ENCODE data around the gene LLCFC1.

LLCFC1 gene

DNA sequence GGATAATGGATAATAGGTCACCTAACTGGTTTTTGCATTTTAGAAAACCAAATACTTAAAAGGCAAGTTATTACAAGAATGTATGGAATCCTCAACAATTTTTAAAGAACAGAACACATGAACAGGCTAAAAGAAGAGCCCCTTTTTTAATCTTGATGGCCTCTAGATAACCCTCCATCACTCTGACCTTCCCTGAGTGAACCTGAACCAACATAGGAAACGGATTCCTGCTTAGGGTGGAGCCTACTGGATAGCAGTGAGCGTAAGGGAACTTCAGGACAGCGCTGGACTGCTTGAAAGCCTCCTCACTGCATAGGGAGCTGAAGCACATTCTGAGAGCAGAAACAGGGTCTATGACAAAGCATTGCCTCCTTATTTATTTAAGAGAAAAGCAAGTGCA is 26.2 kb upstream of the LLCFC1 start:
- DNase-seq = no peak

- no peak for DNase-seq
These were observed 25.7 kb upstream of the LLCFC1 start for GRCh38 chr7:142913566-142913965.

GRCh38 chr7:142914121-142914520 is 25.2 kb upstream of the LLCFC1 start:
- no peak for DNase-seq

DNA sequence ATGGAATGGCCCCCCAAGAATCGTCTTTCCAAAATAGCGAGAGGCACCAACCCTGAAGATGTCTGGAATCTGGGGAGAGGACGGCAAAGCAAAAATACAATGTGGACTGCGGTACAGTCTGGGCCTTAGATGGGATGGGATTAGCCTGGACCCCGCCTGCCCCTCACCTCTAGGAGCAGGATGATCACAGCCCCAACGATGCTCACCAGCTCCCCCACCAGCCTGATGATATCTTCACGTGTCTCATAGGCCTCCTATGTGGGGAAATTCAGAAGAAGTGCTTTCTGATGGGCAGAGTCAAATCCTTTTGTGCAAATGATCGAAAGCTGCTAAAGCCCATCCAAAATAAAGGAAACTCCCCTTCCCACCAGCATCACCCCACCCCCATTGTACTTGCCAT is 24.0 kb upstream of the LLCFC1 start:
- no peak for DNase-seq

- no peak for DNase-seq
These were observed 22.8 kb upstream of the LLCFC1 start for GRCh38 chr7:142916508-142916907.

DNA sequence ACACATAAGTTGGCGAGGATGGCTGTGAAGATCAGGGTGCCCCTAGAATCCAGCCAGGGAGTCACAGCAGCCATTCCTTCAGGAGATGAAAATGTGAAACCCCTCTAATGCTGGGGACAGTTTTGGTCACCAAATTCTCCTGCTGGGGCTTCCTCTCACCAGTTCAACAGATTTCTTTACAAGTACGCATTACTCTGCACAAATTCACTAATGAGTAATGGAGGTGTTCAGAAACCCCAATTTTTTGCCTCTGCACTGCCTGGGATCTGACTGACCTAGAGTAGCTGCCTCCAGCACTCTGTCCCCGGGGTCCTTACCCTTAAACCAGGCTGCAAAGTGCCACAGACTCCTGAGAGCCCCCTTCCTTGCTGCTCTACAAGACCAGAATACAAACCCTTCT is 21.8 kb upstream of the LLCFC1 start:
- no peak for DNase-seq

- DNase-seq = no peak
These were observed 20.4 kb upstream of the LLCFC1 start for GRCh38 chr7:142918901-142919300.

DNA sequence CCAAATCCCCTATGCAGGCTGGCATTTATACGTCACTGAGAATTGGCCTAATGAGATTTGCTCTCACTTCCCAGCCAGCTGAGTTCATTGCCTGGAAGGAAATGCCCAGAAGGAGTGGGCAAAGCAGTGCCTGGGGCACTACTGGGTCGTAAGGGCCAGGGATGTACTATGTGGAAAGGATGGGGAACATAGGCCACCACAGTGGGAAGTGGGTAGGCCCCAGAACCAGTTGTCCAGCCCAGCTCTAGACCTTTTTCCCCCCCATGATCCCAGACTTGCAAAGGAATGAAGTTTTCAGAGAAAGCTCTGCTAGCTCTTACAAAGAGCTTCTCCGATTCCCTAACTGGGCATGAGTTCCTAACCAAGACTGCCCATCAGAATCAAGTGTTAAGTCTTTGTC is 19.6 kb upstream of the LLCFC1 start:
- no peak for DNase-seq

DNA sequence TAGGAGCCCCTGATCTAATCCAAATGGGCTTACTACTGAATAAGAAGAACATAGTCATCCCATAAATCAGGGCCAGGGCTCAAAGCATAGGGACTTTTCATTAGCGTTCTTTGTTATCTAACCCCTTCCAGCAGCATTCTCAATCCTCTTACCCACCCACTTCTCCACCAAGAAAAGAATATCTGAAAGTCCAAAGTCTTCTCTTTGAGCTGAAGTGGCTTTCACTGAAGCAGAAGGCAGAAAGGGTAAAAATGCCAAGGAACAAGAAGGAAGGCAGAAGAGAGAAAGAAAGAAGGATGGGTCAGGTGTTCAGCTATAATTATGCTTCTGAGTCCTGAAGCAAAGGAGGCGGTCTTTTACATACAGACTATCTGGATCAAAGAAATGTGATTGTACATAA is 15.9 kb upstream of the LLCFC1 start:
- no peak for DNase-seq

DNA sequence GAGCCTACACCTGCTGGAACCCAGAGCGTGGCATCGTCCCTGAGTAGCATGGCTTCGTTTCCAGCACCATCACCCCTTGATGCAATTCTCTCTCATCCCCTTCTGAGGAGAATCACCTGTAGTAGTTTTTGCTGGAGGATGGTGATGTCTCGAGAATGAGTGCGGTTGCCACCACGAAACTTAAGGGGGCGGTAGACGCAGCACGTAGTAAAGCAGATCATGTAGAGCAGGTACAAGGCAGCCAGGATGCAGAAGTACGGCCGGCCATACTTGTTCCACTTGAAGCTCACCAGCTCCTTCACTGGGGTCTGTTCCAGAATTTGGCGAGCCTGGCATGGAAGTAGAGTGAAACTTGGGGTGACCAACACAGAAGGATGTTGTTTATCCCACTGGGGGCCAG is 13.9 kb upstream of the LLCFC1 start:
- no peak for DNase-seq

DNA sequence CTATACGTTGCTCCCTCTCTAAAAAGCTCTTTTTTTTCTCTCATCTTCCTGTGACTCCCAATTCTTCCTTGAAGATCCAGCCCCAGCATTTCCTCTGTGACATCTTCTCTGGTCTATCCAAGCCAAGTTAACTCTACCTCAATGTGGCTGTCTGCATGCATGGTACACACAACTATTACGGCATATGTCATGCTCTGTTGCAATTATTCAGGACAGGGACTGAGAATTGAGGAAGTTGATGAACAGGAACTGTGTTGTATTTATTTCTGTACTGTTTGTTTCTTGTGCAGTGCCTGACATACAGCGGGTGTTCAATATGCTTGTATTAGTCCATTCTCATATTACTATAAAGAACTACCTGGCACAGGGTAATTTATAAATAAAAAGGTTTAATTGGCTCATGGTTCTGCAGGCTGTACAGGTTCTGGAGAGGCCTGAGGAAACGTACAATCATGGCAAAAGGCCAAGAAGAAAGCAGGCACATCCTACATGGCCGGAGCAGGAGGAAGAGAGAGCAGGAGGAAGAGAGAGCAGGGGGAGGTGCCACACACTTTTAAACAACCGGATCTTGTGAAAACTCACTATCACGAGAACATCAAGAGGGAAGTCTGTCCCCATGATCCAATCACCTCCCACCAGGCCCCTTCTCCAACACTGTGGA is 12.1 kb upstream of the LLCFC1 start:
- no peak for DNase-seq

DNA sequence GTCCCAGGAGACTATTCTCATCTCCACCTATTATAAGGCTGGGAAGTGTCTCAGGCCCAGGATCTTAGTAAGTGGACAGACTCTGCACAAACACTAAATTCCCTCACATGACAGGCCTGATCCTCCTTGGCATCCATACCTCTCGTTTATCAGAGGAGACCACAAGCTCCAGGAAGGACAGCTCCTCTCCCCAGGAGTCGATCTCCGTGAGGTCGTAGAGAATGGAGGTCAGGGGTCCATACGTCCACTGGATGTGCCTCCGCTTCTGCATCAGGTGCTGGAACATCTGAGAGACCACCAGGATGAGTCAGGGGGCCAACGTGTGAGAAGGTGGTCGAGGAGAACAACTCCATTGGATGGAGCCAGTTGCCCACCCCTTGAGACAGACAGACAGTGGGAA is 11.3 kb upstream of the LLCFC1 start:
- DNase-seq = no peak

- DNase-seq = no peak
These were observed 9.1 kb upstream of the LLCFC1 start for GRCh38 chr7:142930126-142930730.

- no peak for DNase-seq
These were observed 6.7 kb upstream of the LLCFC1 start for GRCh38 chr7:142932386-142933091.

GRCh38 chr7:142933092-142933475 is 6.2 kb upstream of the LLCFC1 start:
- DNase-seq = no peak

DNA sequence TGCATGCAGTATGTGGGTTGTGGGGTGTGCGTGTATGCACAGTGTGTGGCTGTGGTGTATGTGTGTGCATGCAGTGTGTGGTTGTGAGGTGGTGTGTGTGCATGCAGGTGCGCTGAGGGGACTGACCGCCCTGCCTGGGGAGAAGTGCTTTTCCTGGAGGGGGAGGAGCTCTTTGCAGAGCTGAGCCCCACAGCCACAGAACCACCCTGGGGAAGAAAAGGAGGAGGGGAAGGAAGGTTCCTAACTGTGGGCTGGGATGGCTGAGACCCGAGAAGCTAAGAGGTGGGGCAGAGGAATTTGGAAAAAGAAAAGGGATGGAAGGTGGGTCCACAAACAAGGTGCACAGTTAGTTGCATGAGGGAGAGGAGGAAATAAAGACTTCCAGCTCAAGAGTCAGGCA is 5.7 kb upstream of the LLCFC1 start, which contains the start of gene TRPV5:
Gene TRPV5 (minus strand): TSS at position 123 of the 400 bp plus-strand sequence. CDS start 287 bp downstream, outside the sequence.
- no peak for DNase-seq

- DNase-seq = no peak
These were observed 5.2 kb upstream of the LLCFC1 start for GRCh38 chr7:142934056-142934455.

GRCh38 chr7:142935941-142936565 is 3.2 kb upstream of the LLCFC1 start:
- DNase-seq = no peak

DNA sequence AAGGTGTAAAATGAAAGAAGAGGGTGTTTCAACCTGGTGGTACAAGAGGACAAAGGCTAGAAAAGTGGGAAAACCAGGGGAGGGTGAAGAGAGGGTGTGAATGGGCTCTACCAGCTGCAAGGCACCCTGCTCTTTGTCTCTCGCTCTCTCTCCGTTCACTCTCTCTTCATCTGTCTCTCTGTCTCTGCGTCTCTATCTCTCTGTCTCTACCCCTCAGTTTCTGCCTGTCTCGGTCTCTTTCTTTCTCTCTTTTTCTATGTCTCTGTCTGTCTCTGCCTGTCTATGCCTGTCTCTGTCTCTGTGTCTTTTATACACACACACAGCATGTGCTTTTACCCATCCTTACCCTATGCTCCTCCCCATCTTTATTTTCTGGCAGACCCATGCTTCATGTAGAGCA is 673 bp upstream of the LLCFC1 start:
- DNase-seq = no peak

- no peak for DNase-seq
These were observed 1.8 kb downstream of the LLCFC1 start for GRCh38 chr7:142940966-142941535.

DNA sequence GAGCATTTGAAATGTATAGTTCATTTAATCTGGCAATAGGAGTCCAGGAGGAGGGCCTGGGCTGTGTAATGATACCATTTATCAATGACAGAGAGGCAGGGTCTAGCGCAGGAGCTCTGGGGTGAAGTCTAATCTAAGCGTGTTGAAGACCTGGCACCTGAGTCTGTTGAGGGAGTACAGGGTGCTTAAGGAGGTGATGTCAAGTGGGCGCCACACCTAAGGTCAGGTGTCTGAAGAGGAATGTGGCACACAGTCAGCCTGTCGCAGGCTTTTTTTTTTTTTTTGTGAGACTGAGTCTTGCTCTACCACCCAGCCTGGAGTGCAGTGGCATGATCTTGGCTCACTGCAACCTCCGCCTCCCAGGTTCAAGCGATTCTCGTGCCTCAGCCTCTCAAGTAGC is 2.3 kb downstream of the LLCFC1 start:
- DNase-seq = no peak

GRCh38 chr7:142942746-142943145 is 3.5 kb downstream of the LLCFC1 start:
- DNase-seq = no peak

DNA sequence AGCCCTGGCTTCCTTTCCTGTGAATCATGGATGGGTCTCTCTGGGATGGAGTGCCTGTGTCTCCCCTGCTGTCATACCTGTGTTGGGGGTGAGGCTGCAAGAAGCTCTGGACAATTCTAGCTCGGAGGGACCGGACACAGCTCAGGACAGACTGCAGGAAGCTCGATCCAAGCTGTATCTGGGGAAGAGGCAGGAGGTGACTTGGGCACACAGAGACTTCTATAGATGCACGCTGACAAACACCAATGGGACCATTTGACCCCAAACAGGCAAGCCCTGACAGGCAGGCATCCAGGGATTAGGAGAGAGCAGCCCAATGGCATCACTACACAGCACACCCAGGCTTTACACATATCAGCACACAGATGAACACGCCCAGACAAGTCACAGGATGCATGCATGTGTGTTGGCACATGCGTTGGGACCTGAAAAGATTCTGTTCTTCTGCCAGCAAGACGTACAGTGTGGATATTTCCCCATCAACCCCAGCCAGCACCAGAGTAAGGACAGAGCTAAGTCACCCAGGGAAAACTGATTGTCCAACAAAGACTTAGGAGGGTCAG is 4.5 kb downstream of the LLCFC1 start:
- no peak for DNase-seq
